HG02678 (cell line): ENCODE results near the gene KRT84.
"Not testable (repeated sequence)": the region's sequence is repeated elsewhere in the genome, so short reads cannot be mapped to it uniquely, and the experiment has no call there.

Source experiments
- ATAC-seq: cut with Tn5 transposase; IDR thresholded peaks from one replicate; pipeline ENCODE4 v1.9.1; 2021; ENCODE audit warnings: mild to moderate bottlenecking, moderate library complexity; ENCODE audit not compliant: unreplicated experiment

KRT84 gene

DNA sequence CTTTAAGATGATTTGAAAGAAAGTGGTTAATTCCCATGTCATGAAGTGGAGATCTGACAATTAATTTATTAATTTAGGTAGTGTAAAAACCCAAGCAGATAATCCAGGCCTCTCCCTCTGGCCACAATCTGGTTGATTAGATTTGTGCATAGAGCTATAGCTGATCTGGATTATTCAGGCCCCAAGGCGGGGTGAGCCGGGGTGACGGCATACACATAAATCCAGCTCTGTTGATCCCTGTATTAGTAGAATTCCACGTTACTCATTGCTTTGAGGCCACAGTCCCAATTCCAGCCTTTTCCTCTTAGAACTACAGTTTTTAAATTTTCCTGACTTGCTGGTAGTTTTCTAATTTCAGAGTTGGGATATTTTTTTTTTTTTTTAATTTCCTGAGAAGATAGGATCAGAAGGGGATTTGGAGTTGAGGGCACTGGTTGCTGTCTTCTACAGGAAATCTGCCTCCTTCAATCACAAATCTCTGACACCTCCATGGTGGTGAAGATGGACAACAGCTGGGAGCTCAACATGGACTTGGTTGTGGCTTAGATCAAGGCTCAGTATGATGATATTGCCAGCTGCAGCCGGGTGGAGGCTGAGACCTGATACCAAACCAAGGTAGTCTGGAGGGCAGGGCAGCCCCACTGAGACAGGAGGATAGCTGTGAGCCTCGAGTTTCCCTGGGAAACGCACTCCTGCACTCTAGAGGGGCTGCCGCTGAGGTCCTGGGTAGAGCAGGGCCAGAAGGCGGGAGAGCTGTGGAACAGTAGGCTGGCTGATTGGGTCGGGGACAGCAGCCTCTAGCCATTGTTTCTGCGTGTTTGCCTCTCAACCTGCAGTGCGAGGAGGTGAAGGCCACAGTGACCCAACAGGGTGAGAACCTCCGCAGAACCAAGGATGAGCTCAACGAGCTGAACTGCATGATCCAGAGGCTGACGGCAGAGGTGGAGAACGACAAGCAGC, 37.6 kb downstream of the KRT84 start:
- ATAC-seq = no peak

DNA sequence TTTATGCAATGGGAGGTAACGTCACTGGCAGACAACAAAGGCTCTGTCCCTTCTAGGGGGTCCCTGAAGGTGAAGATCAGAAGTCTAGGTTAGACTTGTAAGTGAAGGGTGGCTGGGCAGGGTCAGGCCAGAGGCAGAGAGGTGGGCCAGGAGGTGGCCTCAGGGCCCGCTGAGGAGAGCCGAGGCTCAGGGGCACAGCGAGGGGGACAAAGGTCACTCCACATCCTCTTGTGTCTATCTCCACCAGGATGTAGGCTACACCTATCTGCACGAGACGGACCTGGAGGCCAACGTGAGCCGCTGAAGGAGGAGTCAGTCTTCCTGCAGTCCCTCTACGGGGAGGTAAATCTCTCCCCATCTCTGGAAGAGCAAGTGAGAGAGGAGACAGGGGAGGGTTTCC, 38.4 kb downstream of the KRT84 start:
- ATAC-seq = no peak

DNA sequence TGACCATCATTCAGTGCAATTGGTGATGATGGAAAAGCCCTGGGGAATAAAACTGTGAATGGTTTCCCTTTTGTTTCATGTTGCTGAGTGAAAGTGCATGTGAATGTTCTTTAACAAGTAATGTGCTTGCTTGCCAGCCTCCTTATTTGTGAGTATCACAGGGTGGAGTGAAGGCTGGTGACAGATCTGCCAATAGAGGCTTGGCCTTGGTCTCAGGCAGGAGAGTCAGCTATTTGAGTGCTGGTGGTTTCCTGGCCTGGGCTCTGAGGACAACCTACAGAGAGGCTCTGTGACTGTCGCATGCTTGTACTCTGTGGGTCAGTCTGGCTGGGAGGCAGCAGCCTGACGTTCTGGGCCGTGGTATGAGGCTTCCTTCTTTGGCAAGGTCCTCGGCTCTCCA, 38.9 kb downstream of the KRT84 start:
- ATAC-seq = no peak

DNA sequence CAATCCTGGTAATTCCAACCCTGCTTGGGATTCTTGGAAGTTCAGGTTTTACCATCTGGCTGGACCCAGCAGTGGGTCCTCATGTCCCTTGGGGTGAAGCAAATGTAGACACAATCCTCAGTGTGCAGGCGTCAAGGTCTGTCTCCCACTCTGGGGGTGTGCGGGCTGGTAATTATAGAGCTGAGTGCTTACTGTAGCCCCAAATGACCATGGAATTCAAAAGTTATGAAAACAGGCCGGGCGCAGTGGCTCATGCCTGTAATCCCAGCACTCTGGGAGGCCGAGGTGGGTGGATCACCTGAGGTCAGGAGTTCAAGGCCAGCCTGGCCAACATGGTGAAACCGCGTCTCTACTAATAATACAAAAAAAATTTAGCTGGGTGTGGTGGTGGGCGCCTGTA, 40.4 kb downstream of the KRT84 start:
- not testable (repeated sequence) for ATAC-seq

DNA sequence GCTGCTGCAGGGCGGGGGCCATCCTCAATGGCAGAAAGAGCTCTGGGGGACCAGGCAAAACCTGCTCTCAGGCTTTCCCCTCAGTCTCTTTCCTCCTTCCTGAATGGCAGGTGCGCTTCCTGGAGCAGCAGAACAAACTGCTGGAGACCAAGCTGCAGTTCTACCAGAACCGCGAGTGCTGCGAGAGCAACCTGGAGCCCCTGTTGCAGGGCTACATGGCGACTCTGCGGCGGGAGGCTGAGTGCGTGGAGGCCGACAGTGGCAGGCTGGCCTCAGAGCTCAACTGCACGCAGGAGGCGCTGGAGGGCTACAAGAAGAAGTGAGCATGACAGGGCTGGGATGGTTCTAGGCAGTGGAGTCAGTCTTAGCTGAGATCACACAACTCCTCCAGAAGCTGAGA, 41.3 kb downstream of the KRT84 start:
- ATAC-seq = no peak

DNA sequence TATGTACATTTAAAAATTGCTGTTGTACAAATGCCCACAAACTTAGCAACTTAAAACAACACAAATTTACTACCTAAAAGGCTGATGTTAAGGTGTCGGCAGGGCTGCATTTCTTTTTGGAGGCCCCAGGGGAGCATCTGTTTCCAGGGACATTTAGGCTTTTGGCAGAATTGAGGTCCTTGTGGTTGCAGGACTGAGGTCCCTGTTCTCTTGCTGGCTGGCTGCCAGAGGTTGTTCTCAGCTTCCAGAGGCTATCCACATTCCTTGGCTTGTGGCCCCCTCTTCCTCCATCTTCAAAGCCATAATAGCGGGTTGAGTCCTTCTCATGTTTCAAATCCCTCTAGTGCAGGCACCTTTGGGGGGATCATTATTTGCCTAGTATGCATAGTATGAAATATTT, 41.9 kb downstream of the KRT84 start:
- ATAC-seq = no peak

DNA sequence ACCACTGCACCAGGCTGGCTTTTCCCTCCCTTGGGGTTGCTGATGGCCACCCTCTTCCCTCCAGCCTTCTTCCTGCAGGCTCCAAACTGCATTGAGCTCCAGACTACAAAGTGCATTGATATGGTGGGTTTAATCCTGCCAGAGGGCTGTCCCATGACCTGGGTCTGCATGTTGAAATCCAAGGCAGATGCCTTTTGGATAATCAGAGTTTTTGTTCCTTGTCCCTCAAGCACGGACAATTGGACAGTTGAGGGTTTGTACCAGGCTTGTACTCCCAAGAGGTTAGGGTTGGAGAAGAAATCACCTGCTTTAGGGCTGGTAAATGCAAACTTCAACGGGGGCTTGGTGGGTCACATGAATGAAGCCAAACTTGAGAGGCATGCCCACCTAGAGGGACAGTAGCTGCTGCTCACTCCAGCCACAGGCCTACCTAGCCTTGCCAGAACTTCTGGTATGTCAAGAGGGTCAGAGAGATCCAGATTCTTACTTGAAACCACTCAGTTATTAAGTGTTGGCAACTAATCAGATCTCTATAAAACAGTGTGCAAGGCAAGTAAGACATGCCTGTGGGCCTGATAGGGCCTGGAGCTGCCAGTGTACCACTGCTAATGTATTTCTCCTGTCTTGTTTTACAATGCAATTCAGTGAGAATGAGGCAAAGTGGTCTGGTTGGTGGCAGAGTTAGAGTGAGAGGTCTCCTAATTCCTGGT, 42.5 kb downstream of the KRT84 start:
- ATAC-seq = no peak

DNA sequence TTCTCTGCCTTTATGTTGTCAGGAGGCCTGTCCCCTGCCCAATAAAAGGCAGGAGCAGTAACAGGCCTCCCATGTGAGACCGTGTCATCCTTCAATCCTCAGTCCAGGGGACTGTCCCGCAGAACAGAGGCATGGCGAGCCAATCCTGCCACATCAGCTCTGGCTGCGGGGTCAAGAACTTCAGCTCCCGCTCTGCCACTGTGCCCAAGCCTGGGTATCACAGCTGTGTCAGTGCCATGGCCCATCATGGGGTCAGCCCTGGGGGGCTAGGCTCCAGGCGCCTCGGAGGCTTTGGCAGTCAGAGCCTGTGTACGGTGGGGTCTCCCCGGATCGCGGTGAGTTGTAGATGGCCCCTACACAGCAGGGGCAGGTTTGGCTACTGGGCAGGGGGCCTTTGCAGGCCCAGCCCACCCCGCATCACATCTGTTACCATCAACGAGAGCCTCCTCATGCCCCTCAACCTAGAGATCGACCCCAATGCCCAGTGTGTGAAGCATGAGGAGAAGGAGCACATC, 44.3 kb downstream of the KRT84 start:
- no peak for ATAC-seq

DNA sequence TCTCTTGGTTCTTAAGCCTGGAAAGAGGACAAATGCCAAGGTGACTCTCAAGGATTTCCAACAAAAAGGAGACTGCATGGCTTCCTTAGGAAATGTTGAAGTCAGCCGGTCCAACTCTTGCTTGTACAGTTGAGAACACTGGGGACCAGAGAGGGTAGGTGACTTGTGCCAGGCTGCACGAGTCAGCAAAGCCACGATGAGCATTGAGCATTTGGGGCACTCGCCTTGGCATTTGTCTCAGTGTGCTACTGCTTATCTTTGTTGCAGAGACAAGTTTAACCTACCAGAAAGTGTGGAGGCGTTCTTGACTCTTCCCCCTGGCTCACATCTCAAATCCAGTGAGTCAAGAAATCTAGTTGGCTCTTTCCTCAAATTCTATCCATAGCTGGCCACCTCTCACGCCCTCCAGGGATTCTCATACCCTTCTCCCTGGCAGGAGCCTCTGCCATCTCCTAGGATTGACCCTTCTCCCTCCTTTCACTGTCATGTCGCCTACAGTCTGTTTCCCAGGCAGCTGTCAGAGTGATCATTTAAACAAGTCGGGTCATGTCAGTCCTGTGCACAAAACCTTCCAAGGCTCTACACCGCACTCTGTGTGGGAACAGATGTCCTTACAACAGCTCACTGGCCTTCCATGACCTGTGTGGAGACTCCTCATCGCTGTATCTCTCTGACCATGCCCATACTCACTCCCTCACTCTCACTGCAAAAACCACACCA, 47.1 kb downstream of the KRT84 start:
- ATAC-seq = no peak

DNA sequence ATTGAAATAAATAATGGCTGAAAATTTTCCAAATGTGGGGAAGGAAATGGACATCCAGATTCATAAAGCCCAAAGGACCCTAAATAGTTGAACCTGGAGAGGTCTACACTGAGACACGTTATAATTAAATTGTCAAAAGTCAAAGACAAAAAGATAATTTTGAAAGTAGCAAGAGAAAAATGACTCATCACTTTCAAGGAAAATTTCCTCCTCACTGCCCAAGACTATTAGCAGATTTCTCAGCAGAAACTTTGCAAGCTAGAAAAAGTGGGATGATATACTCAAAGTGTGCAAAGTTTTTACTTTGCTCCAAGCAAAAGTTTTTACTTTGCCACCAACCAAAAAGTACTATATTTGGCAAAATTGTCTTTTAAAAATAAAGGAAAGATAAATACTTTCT, 48.4 kb downstream of the KRT84 start:
- no peak for ATAC-seq

DNA sequence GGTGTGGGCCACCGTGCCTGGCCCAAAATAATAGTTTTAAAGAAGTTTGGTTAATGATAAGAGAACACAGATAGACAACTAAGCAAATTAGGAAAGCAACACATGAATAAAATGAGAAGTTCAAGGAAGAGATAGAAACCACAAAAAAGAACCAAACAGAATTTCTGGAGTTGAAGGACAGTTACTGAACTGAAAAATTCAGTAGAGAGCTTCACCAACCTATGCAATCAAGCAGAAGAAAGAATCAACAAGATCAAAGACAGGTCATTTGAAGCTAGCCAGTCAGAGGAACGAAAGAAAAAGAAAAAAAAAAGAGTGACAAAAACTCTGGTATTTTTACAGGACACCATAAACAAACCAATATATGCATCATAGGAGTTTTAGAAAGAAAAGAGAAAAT, 48.8 kb downstream of the KRT84 start:
- no peak for ATAC-seq

DNA sequence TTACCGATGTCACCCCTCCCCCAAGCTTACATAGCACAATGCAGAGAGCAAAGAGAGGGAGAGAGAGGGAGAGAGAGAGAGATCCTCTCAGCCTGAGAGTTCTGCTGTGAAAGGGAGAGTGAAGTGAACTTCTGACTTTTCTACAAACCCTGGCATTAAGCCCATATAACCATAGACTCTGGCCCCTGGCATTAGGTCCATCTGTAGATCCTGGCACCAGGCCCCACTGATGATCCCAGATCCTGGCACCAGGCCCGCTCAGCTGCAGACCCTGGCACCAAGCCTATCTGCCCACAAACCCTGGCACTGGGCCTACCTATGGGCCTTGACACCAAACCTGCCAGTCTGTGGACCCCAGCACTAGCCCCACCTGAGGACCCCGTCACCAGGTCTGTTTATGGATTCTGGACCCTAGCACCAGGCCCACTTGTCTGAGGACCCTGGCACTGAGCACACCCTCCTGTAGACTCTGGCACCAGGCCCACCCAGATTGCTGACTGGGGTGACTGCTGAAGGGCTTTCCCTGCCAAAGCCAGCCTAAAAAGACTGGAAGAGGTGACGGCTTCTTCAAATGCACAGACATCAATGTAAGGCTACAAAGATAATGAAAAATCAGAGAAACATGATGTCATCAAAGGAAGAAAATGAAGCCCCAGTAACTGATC, 49.7 kb downstream of the KRT84 start:
- ATAC-seq = no peak

DNA sequence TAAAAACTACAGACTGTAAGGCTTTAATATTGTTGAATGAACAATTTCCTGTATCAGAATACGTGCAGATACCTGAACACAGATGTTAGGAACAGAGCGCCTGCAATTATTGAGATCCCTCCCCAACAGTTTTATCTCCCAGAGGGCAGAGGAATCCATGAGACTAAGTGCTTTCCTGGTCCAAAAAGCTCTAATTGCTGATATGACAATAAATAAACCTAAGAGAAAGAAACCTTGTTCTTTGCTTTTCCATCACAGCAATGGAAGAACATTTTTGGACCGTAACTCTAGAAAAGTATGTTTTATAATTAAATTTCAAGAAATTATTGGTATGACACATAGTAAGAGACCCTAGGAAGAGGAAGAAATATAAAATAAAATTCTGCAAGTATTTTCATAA, 51.3 kb downstream of the KRT84 start:
- ATAC-seq = no peak

DNA sequence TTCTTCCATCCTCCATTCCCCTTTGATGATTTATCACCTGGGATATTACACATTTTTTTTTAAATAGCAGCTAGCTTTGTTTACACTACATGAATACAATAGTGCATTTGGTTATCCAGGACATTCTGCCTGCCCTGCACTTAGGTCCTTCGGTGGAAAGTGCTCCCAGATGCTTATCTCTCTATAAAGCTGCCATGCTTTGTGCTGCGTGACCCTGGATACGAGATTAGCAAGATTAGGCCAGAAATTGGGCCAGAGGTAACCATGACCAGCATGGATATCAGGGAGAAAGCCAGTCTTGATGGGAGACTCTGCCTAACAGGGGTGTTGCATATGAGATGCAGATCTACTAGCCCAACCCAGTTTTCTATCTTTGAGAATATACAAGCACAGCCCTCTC, 52.1 kb downstream of the KRT84 start:
- ATAC-seq = no peak

DNA sequence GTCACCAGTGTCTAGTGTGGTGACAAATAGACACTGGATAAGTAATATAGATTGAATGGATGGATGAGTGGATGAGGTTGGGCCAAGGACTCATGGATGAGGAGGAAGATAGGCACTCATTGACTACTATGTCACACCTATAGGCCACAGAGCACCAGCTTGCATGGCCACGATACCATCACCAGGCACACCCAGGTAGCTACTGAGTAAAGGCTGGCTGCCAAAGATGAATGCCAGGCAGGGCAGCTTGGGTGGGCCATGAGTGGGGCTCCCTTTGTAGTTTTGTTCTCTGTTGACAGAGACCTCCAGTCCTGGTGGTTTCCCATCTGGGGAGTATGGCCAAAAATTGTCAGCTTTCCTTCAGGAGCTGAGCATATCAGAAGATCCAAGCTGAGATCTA, 53.1 kb downstream of the KRT84 start:
- no peak for ATAC-seq

DNA sequence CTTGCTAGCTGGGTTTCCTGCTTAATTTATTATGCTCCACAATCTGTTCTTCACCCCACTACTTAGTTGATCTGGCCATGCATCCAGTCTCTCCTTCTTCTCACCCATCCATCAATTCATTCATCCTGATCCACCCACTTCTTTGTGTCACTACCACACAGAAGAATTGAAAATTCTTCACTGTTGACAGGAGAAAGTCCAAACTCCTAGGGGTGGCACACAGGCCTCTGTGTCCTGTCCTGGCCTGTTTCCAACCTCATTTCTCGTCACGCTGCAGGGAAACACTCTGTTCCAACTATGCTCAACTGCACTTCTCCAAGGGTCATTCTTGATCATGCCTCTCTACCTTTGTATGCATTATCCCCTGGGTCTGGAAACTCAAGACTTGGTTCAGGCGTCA, 53.6 kb downstream of the KRT84 start:
- no peak for ATAC-seq

DNA sequence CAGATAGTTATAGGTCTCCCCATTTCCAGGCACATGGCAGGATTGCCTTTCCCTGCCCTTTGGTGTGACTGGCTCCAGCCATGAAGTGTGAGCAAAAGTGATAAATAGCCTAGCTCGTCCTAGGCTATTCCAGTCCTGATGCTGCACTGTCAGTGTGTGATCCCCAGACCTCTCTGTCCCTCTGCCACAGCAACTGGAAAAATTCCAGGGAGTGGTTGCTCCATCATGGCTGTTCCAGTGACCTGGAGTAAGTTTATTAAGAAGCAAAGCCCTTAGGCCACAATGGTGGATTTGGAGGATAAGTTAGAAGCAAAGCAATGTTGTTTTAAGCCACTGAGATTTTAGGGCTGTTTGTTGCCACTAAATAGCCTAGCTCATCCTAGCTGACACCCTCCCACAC, 54.4 kb downstream of the KRT84 start:
- no peak for ATAC-seq

DNA sequence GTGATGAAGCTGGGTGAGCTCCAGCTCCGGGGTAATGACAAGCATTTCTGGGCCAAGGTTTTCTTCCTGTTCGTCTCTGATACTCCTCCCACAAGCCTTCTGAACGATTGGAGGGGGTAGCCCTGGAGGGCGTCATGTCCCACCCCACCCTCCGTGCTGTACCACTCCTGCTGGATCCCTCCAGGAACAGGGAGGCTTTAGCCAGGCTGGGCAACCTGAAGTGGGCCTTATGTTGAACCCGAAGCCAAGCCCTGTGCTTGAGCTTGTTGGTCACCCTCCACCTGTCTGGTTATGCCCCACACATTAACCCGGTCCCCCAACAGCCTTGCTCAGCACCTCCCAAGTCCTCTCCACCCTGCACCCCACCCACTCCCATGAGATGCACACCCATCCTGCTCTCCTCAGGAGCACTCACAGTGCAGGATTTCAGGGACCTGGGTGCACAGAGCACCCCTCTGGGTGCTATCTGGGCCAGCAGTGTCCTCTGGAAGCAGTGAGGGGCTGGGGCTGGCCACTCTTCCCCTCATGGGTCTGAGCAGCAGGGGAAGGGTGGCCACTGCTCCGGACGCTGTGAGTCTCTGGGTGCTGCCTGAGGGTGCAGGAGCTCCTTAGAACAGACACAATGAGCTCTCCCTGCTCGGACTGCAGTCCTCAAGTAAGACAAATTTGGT, 57.5 kb downstream of the KRT84 start:
- no peak for ATAC-seq
